ENCODE data around the gene EFCAB13.

EFCAB13 gene

DNA sequence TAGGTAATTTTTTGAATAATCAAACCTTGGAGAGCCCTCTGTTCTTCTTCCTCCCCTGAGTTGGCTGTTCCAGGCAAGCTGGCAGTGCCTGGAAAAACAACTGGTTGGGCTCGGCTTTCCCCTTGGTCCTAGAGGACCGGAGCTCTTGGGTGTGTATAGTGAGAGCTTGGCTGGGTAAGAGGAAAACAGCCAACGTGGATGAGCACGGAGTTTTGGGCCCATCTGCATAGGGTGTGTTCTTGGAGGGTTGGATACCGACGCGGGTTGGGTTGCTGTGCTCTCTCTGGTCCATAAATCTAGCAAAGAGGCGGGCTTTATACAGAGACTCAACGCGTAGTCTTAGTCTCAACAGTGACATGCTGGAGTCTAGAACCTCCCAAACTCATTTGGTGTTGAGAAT, 46.9 kb upstream of the EFCAB13 start:
- TF ChIP-seq, protein P1, sequence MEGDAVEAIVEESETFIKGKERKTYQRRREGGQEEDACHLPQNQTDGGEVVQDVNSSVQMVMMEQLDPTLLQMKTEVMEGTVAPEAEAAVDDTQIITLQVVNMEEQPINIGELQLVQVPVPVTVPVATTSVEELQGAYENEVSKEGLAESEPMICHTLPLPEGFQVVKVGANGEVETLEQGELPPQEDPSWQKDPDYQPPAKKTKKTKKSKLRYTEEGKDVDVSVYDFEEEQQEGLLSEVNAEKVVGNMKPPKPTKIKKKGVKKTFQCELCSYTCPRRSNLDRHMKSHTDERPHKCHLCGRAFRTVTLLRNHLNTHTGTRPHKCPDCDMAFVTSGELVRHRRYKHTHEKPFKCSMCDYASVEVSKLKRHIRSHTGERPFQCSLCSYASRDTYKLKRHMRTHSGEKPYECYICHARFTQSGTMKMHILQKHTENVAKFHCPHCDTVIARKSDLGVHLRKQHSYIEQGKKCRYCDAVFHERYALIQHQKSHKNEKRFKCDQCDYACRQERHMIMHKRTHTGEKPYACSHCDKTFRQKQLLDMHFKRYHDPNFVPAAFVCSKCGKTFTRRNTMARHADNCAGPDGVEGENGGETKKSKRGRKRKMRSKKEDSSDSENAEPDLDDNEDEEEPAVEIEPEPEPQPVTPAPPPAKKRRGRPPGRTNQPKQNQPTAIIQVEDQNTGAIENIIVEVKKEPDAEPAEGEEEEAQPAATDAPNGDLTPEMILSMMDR (IDR thresholded peaks at IDR 0.05; ENCODE audit: low read depth, low read length, missing control alignments) = no peak
- in situ Hi-C loops (cut with HindIII; ENCODE audit: low pct_ligation_motif_present, low sequenced_read_pairs) = no loop called here
- DNase-seq = peak; percentile 50
- Histone ChIP-seq H3K4me3 (ENCODE audit: low read depth, low read length) (no peak overlapping the region), H3K27me3 (replicated peaks) (no peaks in the 10 kb centered on the region), H3K27ac (peak overlapping the region; percentile 65), H3K36me3 (replicated peaks) (no peaks in the 10 kb centered on the region)

DNA sequence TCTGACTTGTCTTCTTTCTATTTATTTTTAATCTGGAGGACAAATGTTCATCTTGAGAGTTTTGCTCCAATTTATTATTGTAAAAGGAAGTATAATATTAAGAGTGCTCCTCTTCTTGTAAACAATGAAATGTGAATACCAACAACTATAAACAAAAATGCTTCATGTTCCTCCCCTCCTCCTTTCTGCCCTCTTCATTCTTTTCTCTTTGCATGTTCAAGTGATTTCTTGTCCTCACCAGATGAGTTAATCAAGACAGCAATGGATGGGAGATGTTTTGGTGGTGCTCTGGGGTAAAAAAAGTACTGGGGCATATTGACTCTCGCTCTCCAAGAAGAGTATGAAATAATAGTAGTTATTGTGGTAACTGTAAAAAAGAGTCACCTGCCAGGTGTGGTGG, 45.8 kb upstream of the EFCAB13 start:
- TF ChIP-seq, protein P1 (IDR thresholded peaks at IDR 0.05; ENCODE audit: low read depth, low read length, missing control alignments) = no peak

DNA sequence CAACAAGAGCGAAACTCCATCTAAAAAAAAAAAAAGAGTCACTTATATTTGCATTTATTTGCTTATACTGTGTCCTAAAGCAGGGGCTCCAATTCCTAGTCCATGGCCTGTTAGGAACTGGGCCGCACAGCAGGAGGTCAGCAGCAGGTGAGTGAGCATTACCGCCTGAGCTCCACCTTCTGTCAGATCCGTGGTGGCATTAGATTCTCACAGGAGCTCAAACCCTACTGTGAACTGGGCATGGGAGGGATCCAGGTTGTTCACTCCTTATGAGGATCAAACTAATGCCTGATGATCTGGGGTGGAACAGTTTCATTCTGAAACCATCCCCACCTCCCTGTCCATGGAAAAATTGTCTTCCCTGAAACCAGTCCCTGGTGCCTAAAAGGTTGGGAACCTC, 45.2 kb upstream of the EFCAB13 start:
- DNase-seq = no peak
- H3K27ac ChIP-seq = peak overlapping the region; percentile 91
- H3K36me3 ChIP-seq (replicated peaks) = no peaks in the 10 kb centered on the region
- H3K4me3 ChIP-seq (ENCODE audit: low read depth, low read length) = no peak overlapping the region
- in situ Hi-C loops (cut with HindIII; ENCODE audit: low pct_ligation_motif_present, low sequenced_read_pairs) = no loop called here
- TF ChIP-seq, protein P1 (IDR thresholded peaks at IDR 0.05; ENCODE audit: low read depth, low read length, missing control alignments) = no peak
- H3K27me3 ChIP-seq (replicated peaks) = no peaks in the 10 kb centered on the region

More for the DNA sequence above, 45.8 kb upstream of the EFCAB13 start:
- Histone ChIP-seq H3K27me3 (replicated peaks) (no peaks in the 10 kb centered on the region), H3K36me3 (replicated peaks) (no peaks in the 10 kb centered on the region), H3K4me3 (ENCODE audit: low read depth, low read length) (no peak overlapping the region), H3K27ac (peak overlapping the region; percentile 91)
- DNase-seq = no peak
- in situ Hi-C loops (cut with HindIII; ENCODE audit: low pct_ligation_motif_present, low sequenced_read_pairs) = no loop called here

- Histone ChIP-seq H3K4me3 (ENCODE audit: low read depth, low read length) (no peak overlapping the region), H3K27me3 (replicated peaks) (no peaks in the 10 kb centered on the region), H3K36me3 (replicated peaks) (no peaks in the 10 kb centered on the region), H3K27ac (peak overlapping the region; percentile 91)
- TF ChIP-seq, protein P1 (IDR thresholded peaks at IDR 0.05; ENCODE audit: low read depth, low read length, missing control alignments) = peak; percentile 14
- in situ Hi-C loops (cut with HindIII; ENCODE audit: low pct_ligation_motif_present, low sequenced_read_pairs) = no loop called here
- DNase-seq = peak; percentile 95
These were observed 44.5 kb upstream of the EFCAB13 start for GRCh38 chr17:47279062-47279801.

DNA sequence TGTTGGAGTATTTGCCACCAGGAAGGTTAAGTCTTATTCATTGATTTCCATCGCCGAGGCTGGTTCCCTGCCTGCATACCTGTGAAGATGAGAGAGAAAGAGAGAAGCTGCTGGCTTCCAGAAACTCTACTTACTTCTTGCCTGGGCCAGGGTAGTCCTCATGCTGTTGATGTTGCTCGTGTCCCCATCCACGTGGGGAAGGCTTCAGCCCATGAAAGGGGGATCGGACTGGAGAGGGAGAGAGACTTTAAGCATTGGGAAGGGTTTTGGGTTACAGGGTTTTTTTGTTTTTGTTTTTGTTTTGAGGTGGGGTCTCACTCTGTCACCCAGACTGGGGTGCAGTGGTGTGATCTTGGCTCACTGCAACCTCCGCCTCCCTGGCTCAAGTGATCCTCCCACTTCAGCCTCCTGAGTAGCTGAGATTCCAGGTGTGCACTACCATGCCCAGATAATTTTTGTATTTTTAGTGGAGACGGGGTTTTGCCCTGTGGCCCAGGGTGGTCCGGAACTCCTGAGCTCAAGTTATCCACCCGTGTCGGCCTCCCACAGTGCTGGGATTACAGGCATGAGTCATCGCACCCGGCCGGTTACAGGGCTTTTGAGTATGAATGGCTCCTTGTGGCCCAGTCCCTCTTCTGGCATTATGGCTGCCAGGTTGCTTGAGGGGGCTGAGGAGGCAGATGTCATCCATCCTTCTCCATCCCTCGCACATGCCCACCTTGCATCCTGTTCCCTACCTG, 43.5 kb upstream of the EFCAB13 start:
- in situ Hi-C loops (cut with HindIII; ENCODE audit: low pct_ligation_motif_present, low sequenced_read_pairs) = no loop called here
- no peaks in the 10 kb centered on the region for H3K36me3 ChIP-seq (replicated peaks)
- DNase-seq = peak; percentile 72
- peak overlapping the region; percentile 91 for H3K27ac ChIP-seq
- H3K4me3 ChIP-seq (ENCODE audit: low read depth, low read length) = no peak overlapping the region
- H3K27me3 ChIP-seq (replicated peaks) = no peaks in the 10 kb centered on the region
- TF ChIP-seq, protein P1 (IDR thresholded peaks at IDR 0.05; ENCODE audit: low read depth, low read length, missing control alignments) = no peak

All from brain microvascular endothelial cell (primary cell).